Measurements from ENCODE around the gene LMAN2.

Gene LMAN2

GRCh38 chr5:177299697-177300096 lies 51.8 kb downstream of the LMAN2 start:
- DNase-seq (ENCODE audit: extremely low read depth, insufficient read length) = no peak
- Histone ChIP-seq H3K27me3 (replicated peaks; ENCODE audit: control insufficient read depth, insufficient read depth, low read length) (no peaks in the 10 kb centered on the region), H3K36me3 (ENCODE audit: control insufficient read depth, insufficient read depth, low read length) (peaks cover 19% of the 10 kb centered on the region), H3K4me3 (replicated peaks; ENCODE audit: low read depth, low read length) (no peak overlapping the region)
- TF ChIP-seq, protein P1, sequence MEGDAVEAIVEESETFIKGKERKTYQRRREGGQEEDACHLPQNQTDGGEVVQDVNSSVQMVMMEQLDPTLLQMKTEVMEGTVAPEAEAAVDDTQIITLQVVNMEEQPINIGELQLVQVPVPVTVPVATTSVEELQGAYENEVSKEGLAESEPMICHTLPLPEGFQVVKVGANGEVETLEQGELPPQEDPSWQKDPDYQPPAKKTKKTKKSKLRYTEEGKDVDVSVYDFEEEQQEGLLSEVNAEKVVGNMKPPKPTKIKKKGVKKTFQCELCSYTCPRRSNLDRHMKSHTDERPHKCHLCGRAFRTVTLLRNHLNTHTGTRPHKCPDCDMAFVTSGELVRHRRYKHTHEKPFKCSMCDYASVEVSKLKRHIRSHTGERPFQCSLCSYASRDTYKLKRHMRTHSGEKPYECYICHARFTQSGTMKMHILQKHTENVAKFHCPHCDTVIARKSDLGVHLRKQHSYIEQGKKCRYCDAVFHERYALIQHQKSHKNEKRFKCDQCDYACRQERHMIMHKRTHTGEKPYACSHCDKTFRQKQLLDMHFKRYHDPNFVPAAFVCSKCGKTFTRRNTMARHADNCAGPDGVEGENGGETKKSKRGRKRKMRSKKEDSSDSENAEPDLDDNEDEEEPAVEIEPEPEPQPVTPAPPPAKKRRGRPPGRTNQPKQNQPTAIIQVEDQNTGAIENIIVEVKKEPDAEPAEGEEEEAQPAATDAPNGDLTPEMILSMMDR (IDR thresholded peaks at IDR 0.05; ENCODE audit: insufficient read depth, low read length, poor library complexity, severe bottlenecking) = no peak

- TF ChIP-seq, protein P1 (IDR thresholded peaks at IDR 0.05; ENCODE audit: insufficient read depth, low read length, poor library complexity, severe bottlenecking) = no peak
- Histone ChIP-seq H3K27me3 (replicated peaks; ENCODE audit: control insufficient read depth, insufficient read depth, low read length) (no peaks in the 10 kb centered on the region), H3K36me3 (ENCODE audit: control insufficient read depth, insufficient read depth, low read length) (peaks cover 32% of the 10 kb centered on the region), H3K4me3 (replicated peaks; ENCODE audit: low read depth, low read length) (no peak overlapping the region)
- DNase-seq (ENCODE audit: extremely low read depth, insufficient read length) = no peak
These were observed 53.5 kb downstream of the LMAN2 start for GRCh38 chr5:177297922-177298321.

DNA sequence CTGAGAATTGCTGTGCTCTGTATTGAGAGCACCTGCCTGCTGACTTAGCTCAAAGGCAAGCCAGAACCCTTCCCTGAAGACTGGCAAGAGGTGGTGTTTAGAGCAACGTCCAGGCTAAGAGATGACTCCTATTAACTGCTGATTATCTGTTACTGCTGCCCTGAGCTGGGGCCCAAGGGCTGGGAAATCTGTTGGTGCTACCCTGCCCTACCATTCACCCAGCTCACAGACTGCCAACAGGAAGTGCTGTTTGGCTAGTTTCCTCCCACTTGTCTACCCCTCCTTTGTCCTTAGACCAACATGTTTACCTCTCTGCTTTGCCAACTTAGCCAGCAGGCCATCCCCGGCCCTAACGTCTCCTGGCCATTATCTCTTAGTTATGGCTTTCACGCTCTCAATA lies 54.9 kb downstream of the LMAN2 start:
- TF ChIP-seq, protein P1 (IDR thresholded peaks at IDR 0.05; ENCODE audit: insufficient read depth, low read length, poor library complexity, severe bottlenecking) = no peak
- H3K36me3 ChIP-seq (ENCODE audit: control insufficient read depth, insufficient read depth, low read length) = peaks cover 39% of the 10 kb centered on the region
- no peaks in the 10 kb centered on the region for H3K27me3 ChIP-seq (replicated peaks; ENCODE audit: control insufficient read depth, insufficient read depth, low read length)
- no peak for DNase-seq (ENCODE audit: extremely low read depth, insufficient read length)
- no peak overlapping the region for H3K4me3 ChIP-seq (replicated peaks; ENCODE audit: low read depth, low read length)

GRCh38 chr5:177295924-177296323 lies 55.5 kb downstream of the LMAN2 start:
- TF ChIP-seq, protein P1 (IDR thresholded peaks at IDR 0.05; ENCODE audit: insufficient read depth, low read length, poor library complexity, severe bottlenecking) = no peak
- no peak for DNase-seq (ENCODE audit: extremely low read depth, insufficient read length)
- Histone ChIP-seq H3K36me3 (ENCODE audit: control insufficient read depth, insufficient read depth, low read length) (peaks cover 38% of the 10 kb centered on the region), H3K27me3 (replicated peaks; ENCODE audit: control insufficient read depth, insufficient read depth, low read length) (no peaks in the 10 kb centered on the region), H3K4me3 (replicated peaks; ENCODE audit: low read depth, low read length) (no peak overlapping the region)

- DNase-seq (ENCODE audit: extremely low read depth, insufficient read length) = no peak
- TF ChIP-seq, protein P1 (IDR thresholded peaks at IDR 0.05; ENCODE audit: insufficient read depth, low read length, poor library complexity, severe bottlenecking) = no peak
- peaks cover 38% of the 10 kb centered on the region for H3K36me3 ChIP-seq (ENCODE audit: control insufficient read depth, insufficient read depth, low read length)
- no peak overlapping the region for H3K4me3 ChIP-seq (replicated peaks; ENCODE audit: low read depth, low read length)
- no peaks in the 10 kb centered on the region for H3K27me3 ChIP-seq (replicated peaks; ENCODE audit: control insufficient read depth, insufficient read depth, low read length)
These were observed 56.8 kb downstream of the LMAN2 start for GRCh38 chr5:177294632-177295031.

Measured in GM06990 (cell line).